ENCODE measurements around the gene CALHM2.
A peak's percentile ranks its signal among the peaks of the same experiment; 100 is the strongest.
"Not testable (repeated sequence)": the region's sequence is repeated elsewhere in the genome, so short reads cannot be mapped to it uniquely, and the experiment has no call there.

The CALHM2 gene

GRCh38 chr10:103449208-103450144, 2.7 kb downstream of the CALHM2 start:
- no peak for DNase-seq

DNA sequence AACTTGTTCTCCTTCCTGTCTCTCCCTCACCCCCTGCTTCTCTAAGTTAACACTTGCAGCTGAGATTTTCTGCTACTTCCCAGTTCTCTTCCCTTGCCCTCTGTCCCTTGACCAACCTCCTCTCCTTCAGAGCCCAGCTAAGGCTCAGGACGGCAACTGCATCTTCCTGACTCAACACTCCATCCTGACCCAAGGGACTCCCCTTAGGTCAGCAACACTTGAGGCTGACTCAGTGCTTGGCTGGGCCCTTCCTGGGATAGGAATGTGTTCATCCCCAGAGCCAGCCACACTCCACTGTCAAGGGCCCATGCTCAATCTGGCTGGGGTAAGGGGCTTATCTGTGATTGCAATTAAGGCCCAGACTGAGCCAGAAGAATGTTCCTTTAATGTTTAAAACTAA, 3.4 kb downstream of the CALHM2 start:
- DNase-seq, result no peak

DNA sequence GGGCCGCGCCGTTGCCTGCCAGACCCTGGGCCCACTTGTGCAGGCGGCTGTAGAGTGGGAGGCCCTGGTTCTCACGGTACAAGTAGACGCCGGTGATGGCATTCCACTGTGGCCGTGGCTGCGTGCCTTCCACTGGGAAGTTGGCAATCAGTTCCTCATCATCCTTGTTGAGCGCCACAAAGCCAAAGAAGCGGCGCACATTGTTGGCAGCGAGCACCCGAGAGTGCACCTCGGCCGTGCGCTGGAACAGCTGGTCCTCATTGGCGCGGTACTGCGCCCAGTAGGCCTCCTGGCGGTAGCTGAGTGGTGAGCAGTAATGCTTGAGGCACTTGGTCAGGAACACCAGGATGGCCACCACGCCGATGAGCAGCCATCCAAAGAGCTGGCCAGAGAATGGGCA, 5.0 kb downstream of the CALHM2 start:
- no peak for DNase-seq

DNA sequence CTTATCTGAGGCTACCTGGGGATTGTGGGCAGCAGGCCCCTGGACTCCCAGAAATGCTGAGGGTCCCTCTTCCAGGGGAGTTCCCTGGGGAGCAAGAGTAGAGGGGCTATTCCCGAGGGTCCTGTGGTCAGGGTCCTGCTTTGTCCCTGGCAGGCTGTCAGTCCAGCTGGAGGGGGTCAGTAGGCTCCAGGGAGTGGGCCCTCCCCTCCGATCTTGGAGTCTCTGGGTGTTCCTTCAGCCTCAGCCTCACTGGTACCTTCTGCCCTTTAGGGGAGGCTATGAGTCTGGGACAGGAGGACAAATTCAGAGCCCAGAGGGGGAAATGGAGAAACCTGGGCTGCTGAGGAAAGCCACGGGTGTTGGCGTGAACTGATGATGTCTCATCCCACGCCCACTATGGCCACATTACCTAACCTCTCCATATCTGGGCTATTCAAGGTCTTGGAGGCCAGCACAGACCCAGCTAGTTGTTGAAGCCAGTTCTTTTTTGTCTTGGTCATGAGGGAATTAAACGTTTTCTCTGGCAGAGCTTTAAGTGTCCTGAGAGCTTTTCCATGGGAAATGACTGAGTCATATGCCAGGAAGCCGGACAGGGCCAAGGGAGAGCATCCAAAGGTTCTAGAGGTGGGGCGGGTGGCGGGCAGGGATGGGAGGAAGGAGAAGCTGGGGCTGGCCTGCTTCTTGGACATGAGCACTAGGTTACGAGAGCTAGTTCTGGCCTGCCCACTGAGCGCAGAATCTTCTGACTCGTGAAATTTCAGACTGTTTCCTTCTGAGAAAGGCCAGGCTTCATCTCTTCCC, 6.2 kb downstream of the CALHM2 start:
- DNase-seq, result no peak

DNA sequence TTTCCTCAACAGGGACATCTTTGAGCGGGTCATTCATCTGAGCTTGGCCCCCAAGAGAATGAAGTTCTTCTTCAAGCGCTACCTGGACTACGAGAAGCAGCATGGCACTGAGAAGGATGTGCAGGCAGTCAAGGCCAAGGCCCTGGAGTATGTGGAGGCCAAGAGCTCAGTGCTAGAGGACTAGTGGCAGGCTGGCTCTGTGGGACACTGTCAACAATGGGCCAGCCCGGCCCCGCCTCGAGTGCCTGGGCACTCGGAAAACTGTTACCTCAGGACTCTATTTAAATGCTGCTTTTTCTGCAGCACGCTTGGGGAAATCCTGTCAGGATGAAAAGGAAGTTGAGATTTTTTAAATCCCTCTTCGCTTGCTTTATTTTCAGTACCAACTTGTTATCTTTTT, 6.8 kb downstream of the CALHM2 start:
- DNase-seq, result no peak

- no peak for DNase-seq
These were observed 7.7 kb downstream of the CALHM2 start for GRCh38 chr10:103444478-103444877.

- DNase-seq, result no peak
These were observed 8.5 kb downstream of the CALHM2 start for GRCh38 chr10:103443475-103444185.

DNA sequence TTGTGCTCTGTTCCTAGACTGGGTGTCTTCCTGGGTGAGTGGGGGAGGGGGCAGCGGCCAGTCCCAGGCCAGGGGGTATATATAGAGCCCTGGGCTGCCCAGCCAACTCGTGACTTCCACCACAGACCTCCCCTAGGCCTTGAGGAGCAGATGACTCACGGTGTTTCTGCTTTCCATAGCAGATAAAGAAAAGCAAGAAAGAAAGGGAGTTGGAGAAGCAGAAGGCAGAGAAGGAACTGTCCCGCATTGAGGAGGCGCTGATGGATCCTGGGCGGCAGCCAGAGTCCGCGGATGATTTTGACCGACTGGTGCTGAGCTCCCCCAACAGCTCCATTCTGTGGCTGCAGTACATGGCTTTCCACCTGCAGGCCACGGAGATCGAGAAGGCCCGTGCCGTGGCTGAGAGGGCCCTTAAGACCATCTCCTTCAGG, 10.1 kb downstream of the CALHM2 start:
- DNase-seq, result no peak

DNA sequence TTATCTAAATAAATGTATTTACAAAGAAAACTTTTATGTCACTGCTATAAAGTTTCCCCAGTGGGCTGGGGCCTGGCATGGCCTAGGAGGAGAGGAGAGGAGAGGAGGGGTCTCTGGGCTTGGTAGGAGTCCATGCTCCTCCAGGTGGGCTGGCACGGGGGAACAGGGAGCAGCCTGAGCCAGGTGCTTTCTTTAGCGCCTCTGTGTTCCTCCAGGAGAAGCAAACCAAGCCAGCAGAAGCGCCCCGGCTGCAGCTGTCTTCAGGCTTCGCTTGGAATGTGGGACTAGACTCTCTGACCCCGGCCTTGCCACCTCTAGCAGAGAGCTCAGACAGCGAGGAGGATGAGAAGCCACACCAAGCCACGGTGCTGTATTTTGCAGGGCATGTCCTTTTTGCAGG, 10.6 kb downstream of the CALHM2 start:
- DNase-seq, result no peak

GRCh38 chr10:103441206-103441605, 11.0 kb downstream of the CALHM2 start:
- DNase-seq, result no peak

- no peak for DNase-seq
These were observed 11.8 kb downstream of the CALHM2 start for GRCh38 chr10:103440416-103440815.

GRCh38 chr10:103439776-103440175, 12.4 kb downstream of the CALHM2 start:
- no peak for DNase-seq

DNA sequence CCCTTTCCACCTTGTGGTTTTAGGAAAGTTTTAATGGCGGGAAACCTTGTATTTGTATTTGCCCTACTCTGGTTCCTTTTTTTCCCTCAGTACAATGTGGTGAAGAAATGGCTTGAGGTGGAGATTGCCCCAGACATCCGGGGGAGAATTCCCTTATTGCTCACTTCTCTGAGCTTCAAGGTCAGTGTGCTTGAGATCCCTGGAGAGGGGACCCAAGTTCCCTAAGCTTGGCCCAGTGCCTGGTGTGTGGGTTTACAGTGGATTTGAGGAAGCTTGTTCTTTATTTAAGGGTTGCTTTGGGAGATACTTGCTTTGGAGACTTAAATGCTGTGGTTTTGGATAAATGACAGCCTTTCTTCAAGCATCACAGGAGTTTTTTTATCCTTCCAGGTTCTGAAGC, 18.3 kb downstream of the CALHM2 start:
- DNase-seq, result no peak

DNA sequence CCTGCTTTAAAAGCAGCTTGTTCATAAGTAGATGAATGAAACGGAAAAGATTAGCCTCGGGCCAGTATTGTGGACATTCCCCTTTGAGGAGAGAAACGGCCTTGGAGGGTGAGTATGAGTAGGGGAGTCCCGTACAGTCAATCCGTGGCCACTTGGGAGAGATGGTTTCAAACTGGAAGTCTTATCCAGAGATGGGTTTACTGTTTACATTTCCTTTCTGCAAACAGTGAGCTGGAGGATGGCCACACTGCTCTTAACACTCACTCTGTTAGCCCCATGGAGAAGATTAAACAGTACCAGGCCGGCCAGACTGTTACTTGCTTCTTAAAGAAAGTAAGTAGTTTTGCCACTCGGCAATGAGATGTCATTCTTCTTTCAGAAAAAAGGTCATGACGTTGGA, 20.3 kb downstream of the CALHM2 start:
- DNase-seq, result no peak

DNA sequence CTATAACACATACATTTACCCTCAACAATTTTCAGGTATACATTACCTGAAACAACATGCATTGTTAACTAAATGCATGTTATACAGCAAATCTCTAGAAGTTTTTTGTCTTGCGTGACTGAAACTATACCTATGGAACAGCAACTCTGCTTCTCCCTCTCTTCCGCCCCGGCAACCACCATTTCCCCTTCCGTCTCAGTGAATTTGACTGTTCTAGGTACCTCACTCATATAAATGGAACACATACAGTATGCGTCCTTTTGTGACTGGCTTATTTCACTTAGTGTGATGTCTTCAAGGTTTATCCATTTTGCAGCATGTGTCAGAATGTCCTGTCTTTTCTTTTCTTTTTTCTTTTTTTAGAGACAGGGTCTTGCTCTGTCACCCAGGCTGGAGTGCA, 22.5 kb downstream of the CALHM2 start:
- DNase-seq, result no peak

DNA sequence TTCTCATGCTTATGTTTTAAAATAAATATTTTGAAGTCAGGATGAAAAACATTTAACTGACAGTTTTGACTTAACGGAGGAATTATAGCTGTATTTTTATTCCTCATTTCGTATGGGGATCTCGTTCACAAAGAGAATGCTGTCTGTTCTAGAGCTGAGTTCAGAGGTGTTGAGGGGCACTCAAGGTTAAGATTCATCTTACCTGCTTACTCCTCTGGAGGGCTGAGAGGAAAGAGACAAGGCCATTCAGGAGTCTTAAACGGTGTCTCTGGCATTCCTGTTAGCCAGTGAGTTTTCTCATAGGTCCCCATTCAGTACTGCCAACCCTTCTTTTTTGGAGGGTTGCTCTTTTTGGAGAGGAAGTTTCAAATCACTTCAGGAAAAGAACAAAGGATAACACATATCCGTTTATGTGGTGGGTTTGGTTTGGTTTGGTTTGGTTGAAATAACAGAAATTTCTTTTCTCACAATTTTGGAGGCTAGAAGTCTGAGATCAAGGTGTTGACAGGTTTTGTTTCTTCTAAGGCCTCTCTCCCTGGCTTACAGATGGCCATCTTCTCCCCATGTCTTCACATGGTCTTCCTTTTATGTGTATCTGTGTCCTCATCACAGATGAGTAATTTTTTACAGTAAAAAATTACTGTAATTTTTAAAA, 23.1 kb downstream of the CALHM2 start:
- no peak for DNase-seq

DNA sequence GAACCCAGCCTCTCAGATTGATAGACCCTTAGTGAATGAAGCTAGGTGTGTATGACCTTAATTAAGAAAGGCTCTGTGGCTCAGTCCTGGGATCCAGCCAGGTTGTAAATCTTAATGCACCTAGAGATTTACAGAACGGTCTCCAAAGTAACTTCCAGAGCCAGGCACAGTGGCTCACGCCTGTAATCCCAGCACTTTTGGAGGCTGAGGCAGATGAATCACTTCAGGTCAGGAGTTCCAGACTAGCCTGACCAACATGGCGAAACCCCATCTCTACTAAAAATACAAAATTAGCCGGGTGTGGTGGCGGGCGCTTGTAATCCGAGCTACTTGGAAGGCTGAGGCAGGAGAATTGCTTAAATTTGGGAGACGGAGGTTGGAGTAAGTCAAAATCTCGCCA, 24.3 kb downstream of the CALHM2 start:
- no peak for DNase-seq

GRCh38 chr10:103423748-103424147, 28.4 kb downstream of the CALHM2 start:
- no peak for DNase-seq

GRCh38 chr10:103419101-103419500, 33.1 kb downstream of the CALHM2 start:
- no peak for DNase-seq

DNA sequence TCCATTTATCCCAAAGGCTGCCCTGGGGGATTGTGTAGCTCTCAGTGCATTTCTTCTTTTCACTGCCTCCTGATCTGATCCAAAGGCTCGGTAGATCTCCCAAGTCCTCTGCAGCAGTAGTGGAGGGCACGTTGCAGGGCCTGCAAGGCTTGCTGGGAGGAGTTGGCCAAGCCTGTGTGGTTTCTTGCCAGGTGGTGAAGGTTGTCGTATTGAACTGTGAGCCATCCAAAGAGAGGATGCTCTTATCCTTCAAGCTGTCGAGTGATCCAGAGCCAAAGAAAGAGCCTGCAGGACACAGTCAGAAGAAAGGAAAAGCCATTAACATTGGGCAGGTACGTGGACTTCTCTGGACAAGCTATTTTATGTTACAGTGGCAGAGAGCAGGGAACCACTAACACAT, 34.6 kb downstream of the CALHM2 start:
- no peak for DNase-seq

DNA sequence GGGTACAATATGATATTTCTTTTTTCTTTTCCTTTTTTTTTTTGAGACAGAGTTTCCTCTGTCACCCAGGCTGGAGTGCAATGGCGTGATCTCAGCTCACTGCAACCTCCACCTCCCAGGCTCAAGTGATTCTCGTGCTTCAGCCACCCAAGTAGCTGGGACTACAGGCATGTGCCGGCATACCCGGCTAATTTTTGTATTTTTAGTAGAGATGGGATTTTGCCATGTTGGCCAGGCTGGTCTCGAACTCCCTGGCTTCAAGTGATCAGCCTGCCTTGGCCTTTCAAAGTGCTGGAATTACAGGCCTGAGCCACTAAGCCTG, 35.1 kb downstream of the CALHM2 start:
- not testable (repeated sequence) for DNase-seq

- peak; percentile 7 for DNase-seq
These were observed 35.6 kb downstream of the CALHM2 start for GRCh38 chr10:103416436-103417147.
